Inferior parietal cortex (tissue), 1 donor: ENCODE measurements around the gene COL5A1.
"Not testable (repeated sequence)": the region's sequence is repeated elsewhere in the genome, so short reads cannot be mapped to it uniquely, and the experiment has no call there.

Experiments used
- DNase-seq: peaks from one replicate; pipeline ENCODE4 v3.0.0-alpha.2; 2016; ENCODE audit errors: extremely low spot score

COL5A1 gene

GRCh38 chr9:134655586-134656333 is 14.2 kb downstream of the COL5A1 start:
- DNase-seq, result no peak

- DNase-seq, result no peak
Measured at GRCh38 chr9:134656334-134657006, 14.9 kb downstream of the COL5A1 start.

GRCh38 chr9:134657666-134658377 is 16.2 kb downstream of the COL5A1 start:
- DNase-seq, result no peak

GRCh38 chr9:134658378-134658955 is 16.9 kb downstream of the COL5A1 start:
- DNase-seq, result no peak

- no peak for DNase-seq
Measured at GRCh38 chr9:134659688-134660131, 18.1 kb downstream of the COL5A1 start.

- no peak for DNase-seq
Measured at GRCh38 chr9:134660407-134660806, 18.8 kb downstream of the COL5A1 start.

- no peak for DNase-seq
Measured at GRCh38 chr9:134661299-134661698, 19.7 kb downstream of the COL5A1 start.

GRCh38 chr9:134661791-134662142 is 20.2 kb downstream of the COL5A1 start:
- DNase-seq, result no peak

- DNase-seq, result no peak
Measured at GRCh38 chr9:134662143-134662876, 20.7 kb downstream of the COL5A1 start.

GRCh38 chr9:134663084-134663483 is 21.5 kb downstream of the COL5A1 start:
- no peak for DNase-seq

- no peak for DNase-seq
Measured at GRCh38 chr9:134663753-134664415, 22.3 kb downstream of the COL5A1 start.

GRCh38 chr9:134664446-134664845 is 22.8 kb downstream of the COL5A1 start:
- DNase-seq, result no peak

- no peak for DNase-seq
Measured at GRCh38 chr9:134666208-134666607, 24.6 kb downstream of the COL5A1 start.

GRCh38 chr9:134666831-134667230 is 25.2 kb downstream of the COL5A1 start:
- DNase-seq, result no peak

- not testable (repeated sequence) for DNase-seq
Measured at GRCh38 chr9:134668977-134669376, 27.4 kb downstream of the COL5A1 start.

GRCh38 chr9:134669399-134669955 is 27.9 kb downstream of the COL5A1 start:
- no peak for DNase-seq

GRCh38 chr9:134670042-134670525 is 28.5 kb downstream of the COL5A1 start:
- DNase-seq, result no peak

GRCh38 chr9:134670851-134671281 is 29.3 kb downstream of the COL5A1 start:
- no peak for DNase-seq

GRCh38 chr9:134671341-134672113 is 29.9 kb downstream of the COL5A1 start:
- DNase-seq, result no peak

GRCh38 chr9:134676361-134676760 is 34.8 kb downstream of the COL5A1 start:
- no peak for DNase-seq
